HG02840 (cell line): Measurements from ENCODE around the gene YIPF1.
"Not testable (repeated sequence)": the region's sequence is repeated elsewhere in the genome, so short reads cannot be mapped to it uniquely, and the experiment has no call there.

ENCODE experiments used
- ATAC-seq: cut with Tn5 transposase; IDR thresholded peaks from one replicate; pipeline ENCODE4 v1.9.1; 2021; ENCODE audit warnings: mild to moderate bottlenecking, moderate library complexity, moderate number of reproducible peaks; ENCODE audit not compliant: unreplicated experiment, low FRiP score

Gene YIPF1

GRCh38 chr1:53896635-53897229 is 7.1 kb upstream of the YIPF1 start:
- ATAC-seq = no peak

- ATAC-seq = no peak
These were observed 5.8 kb upstream of the YIPF1 start for GRCh38 chr1:53895421-53895820.

DNA sequence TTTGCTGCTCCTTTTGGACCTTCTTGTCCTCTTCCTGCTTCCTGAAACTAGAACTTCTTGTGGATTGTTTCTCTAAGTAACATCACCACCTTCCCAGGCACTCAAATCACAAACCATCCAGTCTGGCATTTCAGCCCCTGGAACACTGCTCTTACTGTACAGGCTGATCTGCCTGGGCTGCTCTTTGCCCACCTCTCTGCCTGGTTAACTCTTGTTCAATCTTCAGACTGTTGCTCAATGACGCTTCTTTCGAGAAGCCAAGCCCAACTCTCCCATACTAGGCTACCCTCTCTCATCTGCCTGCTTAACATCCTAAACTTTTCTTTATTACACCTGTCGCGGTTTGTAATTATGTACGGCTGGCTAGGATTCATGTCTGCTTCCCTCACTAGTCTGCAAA is 5.0 kb upstream of the YIPF1 start:
- ATAC-seq = no peak

- no peak for ATAC-seq
These were observed 4.5 kb upstream of the YIPF1 start, which contains the start of gene DIO1 for GRCh38 chr1:53893999-53894636. TSS of gene DIO1 (plus strand) at chr1:53894187. CDS start at chr1:53894211, 24 bp downstream.

- no peak for ATAC-seq
These were observed 3.3 kb upstream of the YIPF1 start for GRCh38 chr1:53892911-53893310.

DNA sequence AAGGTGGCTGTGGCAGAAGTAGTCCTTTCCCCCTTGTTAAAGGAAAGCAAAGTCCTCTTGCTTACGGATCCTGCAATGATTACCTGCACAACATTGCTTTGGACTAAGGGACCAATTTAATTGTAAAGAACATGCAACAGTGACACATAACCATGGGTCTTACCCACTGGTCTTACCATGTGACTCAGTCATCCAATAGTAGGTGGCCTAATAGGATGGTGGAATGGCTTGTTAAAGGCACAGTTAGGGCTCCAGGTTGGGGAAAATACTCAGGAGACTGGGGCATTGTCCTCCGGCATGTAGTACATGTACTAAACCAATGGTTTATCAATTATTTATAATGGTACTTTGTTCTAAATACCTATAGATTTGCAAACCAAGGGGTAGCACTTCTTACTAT is 2.1 kb upstream of the YIPF1 start:
- ATAC-seq = no peak

DNA sequence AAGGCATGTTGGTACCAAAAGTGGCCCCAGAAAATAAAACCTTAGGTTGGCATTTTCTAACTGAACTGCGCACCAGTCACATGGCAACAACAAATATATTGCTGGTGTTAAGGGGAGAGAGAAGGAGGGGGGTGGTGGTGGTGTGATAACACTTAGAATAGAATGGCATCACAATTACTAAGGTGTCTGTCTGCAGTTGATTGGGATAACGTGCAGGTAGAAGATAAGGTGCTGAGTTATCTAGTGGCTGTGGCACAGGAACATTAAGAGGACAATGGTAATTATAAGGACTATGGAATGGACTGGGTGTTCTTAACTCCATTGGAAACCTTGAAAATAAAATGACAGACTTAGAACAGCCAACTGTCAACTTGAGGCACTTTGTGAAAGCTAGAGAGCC is 1.4 kb upstream of the YIPF1 start:
- no peak for ATAC-seq

- ATAC-seq = no peak
These were observed 935 bp upstream of the YIPF1 start for GRCh38 chr1:53890522-53890941.

GRCh38 chr1:53888681-53889080 is 916 bp downstream of the YIPF1 start:
- no peak for ATAC-seq

GRCh38 chr1:53883600-53883999 is 6.0 kb downstream of the YIPF1 start:
- ATAC-seq = not testable (repeated sequence)

DNA sequence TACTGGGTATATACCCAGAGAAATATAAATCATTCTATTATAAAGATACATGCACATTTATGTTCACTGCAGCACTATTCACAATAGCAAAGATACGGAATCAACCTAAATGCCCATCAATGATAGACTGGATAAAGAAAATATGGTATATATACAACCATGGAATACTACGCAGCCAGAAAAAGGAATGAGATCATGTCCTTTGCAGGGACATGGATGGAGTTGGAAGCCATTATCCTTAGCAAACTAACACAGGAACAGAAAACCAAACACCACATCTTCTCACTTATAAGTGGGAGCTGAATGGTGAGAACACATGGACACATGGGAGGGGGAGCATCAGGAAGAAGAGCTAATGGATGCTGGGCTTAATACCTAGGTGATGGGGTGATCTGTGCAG is 7.7 kb downstream of the YIPF1 start:
- ATAC-seq = not testable (repeated sequence)

- ATAC-seq = no peak
These were observed 11.0 kb downstream of the YIPF1 start for GRCh38 chr1:53878492-53879105.

- ATAC-seq = not testable (repeated sequence)
These were observed 14.4 kb downstream of the YIPF1 start for GRCh38 chr1:53875150-53875549.

- ATAC-seq = no peak
These were observed 17.7 kb downstream of the YIPF1 start for GRCh38 chr1:53871773-53872484.

GRCh38 chr1:53871221-53871620 is 18.4 kb downstream of the YIPF1 start:
- ATAC-seq = no peak

DNA sequence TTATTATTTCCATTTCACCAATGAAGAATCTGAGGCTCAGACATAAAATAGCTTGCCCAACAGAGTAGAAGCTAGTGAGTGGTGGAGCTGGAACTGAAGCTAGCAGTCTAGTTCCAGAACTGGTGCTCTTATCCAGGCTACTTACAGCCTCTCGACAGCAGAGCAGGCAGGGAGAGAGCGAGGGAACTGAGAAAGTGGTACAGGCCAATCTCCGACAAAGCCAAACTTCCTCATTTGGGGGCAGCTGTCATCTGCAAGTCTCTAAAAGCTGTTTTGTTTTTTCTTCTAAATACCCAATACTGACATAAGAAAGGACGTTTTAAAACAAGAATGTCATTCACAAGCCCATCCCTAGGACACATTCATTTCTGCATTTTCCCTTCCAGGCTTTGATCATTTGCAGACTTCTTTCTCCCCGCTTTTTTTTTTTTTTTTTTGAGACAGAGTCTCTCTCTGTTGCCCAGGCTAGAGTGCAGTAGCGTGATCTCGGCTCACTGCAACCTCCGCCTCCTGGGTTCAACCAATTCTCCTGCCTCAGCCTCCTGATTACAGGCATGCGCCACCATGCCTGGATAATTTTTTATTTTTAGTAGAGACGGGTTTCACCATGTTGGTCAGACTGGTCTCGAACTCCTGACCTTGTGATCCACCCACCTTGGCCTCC is 20.0 kb downstream of the YIPF1 start:
- ATAC-seq = no peak

DNA sequence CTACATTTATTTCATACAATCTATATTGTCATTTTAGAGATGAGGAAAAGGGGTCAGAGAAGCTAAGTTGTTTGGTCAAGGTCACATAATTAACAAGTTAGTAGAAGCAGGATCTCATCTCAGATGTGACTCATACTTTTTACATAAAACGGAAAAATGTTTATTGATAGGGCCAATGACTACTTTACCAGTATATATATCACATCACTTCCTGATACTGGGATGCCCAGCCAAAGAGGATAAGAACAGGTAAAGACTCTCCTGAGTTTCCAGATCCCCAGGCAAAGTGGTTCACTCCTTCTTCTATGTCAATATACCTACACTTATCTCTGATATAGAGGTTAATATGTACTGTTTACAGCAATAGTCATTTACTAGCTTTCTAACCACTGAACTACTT is 21.0 kb downstream of the YIPF1 start:
- no peak for ATAC-seq

- no peak for ATAC-seq
These were observed 27.1 kb downstream of the YIPF1 start for GRCh38 chr1:53862507-53862906.

DNA sequence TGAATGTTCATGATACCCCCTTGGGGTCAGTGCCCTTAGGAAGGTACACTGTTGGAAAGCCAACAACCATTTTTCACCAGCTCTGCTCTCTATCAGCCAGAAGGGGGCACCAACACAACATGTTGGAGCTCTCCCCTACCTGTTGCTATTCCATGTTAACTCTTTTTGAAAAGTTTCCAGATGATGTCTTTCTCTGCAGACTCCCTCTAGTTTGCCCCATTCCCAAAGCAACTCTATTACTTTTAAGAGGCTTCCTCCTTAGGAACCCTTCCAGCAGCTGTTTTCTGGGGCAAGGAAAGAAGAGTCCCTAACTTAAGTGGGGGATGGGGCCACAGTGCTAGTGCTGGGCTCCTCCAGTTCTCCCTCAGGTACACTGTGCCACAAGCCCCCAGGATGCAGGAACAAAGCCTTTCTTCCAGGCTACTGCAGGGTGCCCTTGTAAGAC is 28.6 kb downstream of the YIPF1 start:
- no peak for ATAC-seq

- no peak for ATAC-seq
These were observed 37.9 kb downstream of the YIPF1 start for GRCh38 chr1:53851571-53852285.
